CD4-positive, alpha-beta T cell treated with Interleukin-17A for 1 hour (primary cell): Measurements from ENCODE around the gene UCK2.
A peak's percentile ranks its signal among the peaks of the same experiment; 100 is the strongest.
"Not testable (repeated sequence)": the region's sequence is repeated elsewhere in the genome, so short reads cannot be mapped to it uniquely, and the experiment has no call there.

Experiments used
- DNase-seq: peaks from one replicate; pipeline ENCODE4 v3.0.0-alpha.2; 2020

UCK2 gene

GRCh38 chr1:165827268-165828102, at the start of gene UCK2:
TSS of gene UCK2 (plus strand) at chr1:165827614. CDS start at chr1:165827834, 220 bp downstream.
- DNase-seq = peak; percentile 53

- DNase-seq = not testable (repeated sequence)
Observed at GRCh38 chr1:165778197-165778596, 49.2 kb upstream of the UCK2 start.

GRCh38 chr1:165783519-165783918, 43.9 kb upstream of the UCK2 start:
- DNase-seq = not testable (repeated sequence)

GRCh38 chr1:165787741-165788140, 39.7 kb upstream of the UCK2 start:
- no peak for DNase-seq

GRCh38 chr1:165793951-165794350, 33.5 kb upstream of the UCK2 start:
- no peak for DNase-seq

- no peak for DNase-seq
Observed at GRCh38 chr1:165795894-165796293, 31.5 kb upstream of the UCK2 start.

GRCh38 chr1:165799387-165799786, 28.0 kb upstream of the UCK2 start:
- no peak for DNase-seq

- not testable (repeated sequence) for DNase-seq
Observed at GRCh38 chr1:165804513-165804912, 22.9 kb upstream of the UCK2 start.

- DNase-seq = no peak
Observed at GRCh38 chr1:165807613-165808012, 19.8 kb upstream of the UCK2 start.

GRCh38 chr1:165815725-165816124, 11.7 kb upstream of the UCK2 start:
- DNase-seq = no peak

- DNase-seq = no peak
Observed at GRCh38 chr1:165816157-165816556, 11.3 kb upstream of the UCK2 start.

- no peak for DNase-seq
Observed at GRCh38 chr1:165816826-165817497, 10.5 kb upstream of the UCK2 start.

- no peak for DNase-seq
Observed at GRCh38 chr1:165823552-165824268, 3.7 kb upstream of the UCK2 start.

- no peak for DNase-seq
Observed at GRCh38 chr1:165824269-165824643, 3.2 kb upstream of the UCK2 start.

- DNase-seq = no peak
Observed at GRCh38 chr1:165826565-165827267, 698 bp upstream of the UCK2 start.

- peak; percentile 31 for DNase-seq
Observed at GRCh38 chr1:165828103-165828668, 772 bp downstream of the UCK2 start.

GRCh38 chr1:165828669-165829329, 1.4 kb downstream of the UCK2 start:
- DNase-seq = no peak

GRCh38 chr1:165829888-165830287, 2.5 kb downstream of the UCK2 start:
- no peak for DNase-seq

- DNase-seq = no peak
Observed at GRCh38 chr1:165831146-165831545, 3.7 kb downstream of the UCK2 start.

- DNase-seq = no peak
Observed at GRCh38 chr1:165832902-165833301, 5.5 kb downstream of the UCK2 start.

- no peak for DNase-seq
Observed at GRCh38 chr1:165833358-165833757, 5.9 kb downstream of the UCK2 start.

GRCh38 chr1:165834229-165834628, 6.8 kb downstream of the UCK2 start:
- no peak for DNase-seq
